GM13976 (cell line): ENCODE measurements around the gene PLCB1.

ENCODE experiments used
- DNase-seq: peaks from one replicate; pipeline ENCODE4 v3.0.0; 2012; ENCODE audit warnings: low spot score
- in situ Hi-C: fragments of 300-500 bp; cut with MboI; formaldehyde crosslinking; loops from one replicate; pipeline ENCODE4 v1.12.0; 2022; ENCODE audit warnings: low sequenced_read_pairs, mixed read lengths, inconsistent platforms; ENCODE audit not compliant: unreplicated experiment
- TF ChIP-seq, protein P1 (sequence below): IDR thresholded peaks from 2 replicates; pipeline ENCODE4 v1.5.1; 2012; ENCODE audit warnings: borderline replicate concordance, mild to moderate bottlenecking; ENCODE audit not compliant: insufficient read depth; ENCODE audit errors: extremely low read depth, missing control alignments, control extremely low read depth

The PLCB1 gene

DNA sequence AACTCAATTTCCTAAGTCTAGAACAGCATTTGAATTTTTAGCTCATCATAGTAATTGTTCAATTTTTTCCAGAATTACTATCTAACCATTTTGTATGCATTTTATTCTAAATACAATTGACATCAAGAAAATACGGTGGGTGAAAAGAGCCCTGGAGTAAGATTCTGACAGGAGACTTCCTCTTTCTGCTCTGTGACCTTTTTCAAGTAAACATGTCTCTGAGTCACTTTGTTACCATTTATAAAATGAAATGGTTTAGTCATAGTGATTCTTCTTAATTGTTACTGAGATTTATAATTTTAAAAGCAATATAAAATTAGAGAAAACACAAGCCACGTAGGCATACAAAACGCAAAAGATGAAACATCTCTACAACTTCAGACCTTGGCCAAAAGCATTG, 80.2 kb downstream of the PLCB1 start:
- no peak for DNase-seq
- in situ Hi-C loops, result no loop called here
- TF ChIP-seq, protein P1, sequence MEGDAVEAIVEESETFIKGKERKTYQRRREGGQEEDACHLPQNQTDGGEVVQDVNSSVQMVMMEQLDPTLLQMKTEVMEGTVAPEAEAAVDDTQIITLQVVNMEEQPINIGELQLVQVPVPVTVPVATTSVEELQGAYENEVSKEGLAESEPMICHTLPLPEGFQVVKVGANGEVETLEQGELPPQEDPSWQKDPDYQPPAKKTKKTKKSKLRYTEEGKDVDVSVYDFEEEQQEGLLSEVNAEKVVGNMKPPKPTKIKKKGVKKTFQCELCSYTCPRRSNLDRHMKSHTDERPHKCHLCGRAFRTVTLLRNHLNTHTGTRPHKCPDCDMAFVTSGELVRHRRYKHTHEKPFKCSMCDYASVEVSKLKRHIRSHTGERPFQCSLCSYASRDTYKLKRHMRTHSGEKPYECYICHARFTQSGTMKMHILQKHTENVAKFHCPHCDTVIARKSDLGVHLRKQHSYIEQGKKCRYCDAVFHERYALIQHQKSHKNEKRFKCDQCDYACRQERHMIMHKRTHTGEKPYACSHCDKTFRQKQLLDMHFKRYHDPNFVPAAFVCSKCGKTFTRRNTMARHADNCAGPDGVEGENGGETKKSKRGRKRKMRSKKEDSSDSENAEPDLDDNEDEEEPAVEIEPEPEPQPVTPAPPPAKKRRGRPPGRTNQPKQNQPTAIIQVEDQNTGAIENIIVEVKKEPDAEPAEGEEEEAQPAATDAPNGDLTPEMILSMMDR, result no peak

- in situ Hi-C loops, result no loop called here
- TF ChIP-seq, protein P1, result no peak
- DNase-seq, result no peak
Observed at GRCh38 chr20:8213270-8213669, 81.2 kb downstream of the PLCB1 start.

DNA sequence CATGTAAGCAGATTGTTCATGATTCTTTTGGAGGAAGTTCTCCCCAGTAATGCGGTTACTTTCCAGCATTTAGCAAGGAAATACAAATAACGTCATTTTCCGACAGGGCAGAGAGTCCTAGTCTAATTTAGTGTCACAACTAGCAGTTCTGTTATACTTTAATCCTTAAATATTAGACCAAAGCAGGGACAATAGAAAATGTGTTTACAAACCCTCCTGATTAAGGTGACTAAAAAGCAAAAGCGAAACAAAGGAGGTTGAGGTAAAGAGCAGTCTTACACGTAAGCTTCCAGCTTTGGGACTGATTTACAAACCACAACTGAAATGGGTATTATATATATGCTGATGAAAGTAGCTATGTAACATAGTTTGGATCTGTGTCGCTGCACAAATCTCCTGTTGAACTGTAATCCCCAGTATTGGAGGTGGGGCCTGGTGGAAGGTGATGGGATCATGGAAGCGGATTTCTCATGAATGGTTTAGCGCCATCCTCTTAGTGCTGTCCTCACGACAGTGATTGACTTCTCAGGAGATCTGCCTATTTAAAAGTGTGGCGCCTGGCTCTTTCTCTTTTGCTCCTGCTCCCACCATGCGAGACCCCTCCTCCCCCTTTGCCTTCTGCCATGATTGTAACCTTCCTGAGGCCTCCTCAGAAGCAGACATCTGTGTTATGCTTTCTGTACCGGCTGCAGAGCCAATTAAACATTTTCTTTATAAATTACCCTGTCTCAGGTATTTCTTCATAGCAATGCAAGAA, 81.9 kb downstream of the PLCB1 start:
- peak; percentile 1 for DNase-seq
- in situ Hi-C loops, result no loop called here
- TF ChIP-seq, protein P1, result no peak

- in situ Hi-C loops, result no loop called here
- TF ChIP-seq, protein P1, result no peak
Observed at GRCh38 chr20:8215361-8215781, 83.3 kb downstream of the PLCB1 start.

GRCh38 chr20:8216375-8217200, 84.5 kb downstream of the PLCB1 start:
- in situ Hi-C loops, result no loop called here
- TF ChIP-seq, protein P1, result no peak
- no peak for DNase-seq

More at GRCh38 chr20:8215361-8215781, 83.3 kb downstream of the PLCB1 start:
- DNase-seq, result no peak

GRCh38 chr20:8218861-8219260, 86.8 kb downstream of the PLCB1 start:
- in situ Hi-C loops, result no loop called here
- TF ChIP-seq, protein P1, result no peak
- no peak for DNase-seq
